Measurements from ENCODE around the gene KLK12. TPM values are rescaled to one million over a fixed set of nuclear protein-coding genes. Genes with fewer than 3 reads are reported as not detected.

The KLK12 gene
- total and polyA plus RNA-seq, 2 of the 13 experiments (the other 11 are each of a cell fraction or from before 2014, with no cell fraction given) = not detected

DNA sequence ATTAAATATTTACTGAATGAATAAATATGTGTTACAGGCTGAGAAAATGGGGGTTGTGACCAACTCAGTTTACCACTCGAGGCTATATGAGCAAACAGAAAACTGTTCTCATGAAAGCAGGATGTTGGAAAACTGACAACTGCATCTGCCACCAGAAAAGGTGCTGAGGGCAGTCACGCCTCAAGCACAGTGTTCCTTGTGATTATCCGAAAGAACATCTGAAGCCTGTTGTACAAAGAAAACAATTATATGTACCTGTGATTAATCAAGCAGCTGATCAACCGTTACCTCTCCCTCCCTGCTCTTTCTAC, 36.2 kb upstream of the KLK12 start (continued):
- TF ChIP-seq, protein P1, sequence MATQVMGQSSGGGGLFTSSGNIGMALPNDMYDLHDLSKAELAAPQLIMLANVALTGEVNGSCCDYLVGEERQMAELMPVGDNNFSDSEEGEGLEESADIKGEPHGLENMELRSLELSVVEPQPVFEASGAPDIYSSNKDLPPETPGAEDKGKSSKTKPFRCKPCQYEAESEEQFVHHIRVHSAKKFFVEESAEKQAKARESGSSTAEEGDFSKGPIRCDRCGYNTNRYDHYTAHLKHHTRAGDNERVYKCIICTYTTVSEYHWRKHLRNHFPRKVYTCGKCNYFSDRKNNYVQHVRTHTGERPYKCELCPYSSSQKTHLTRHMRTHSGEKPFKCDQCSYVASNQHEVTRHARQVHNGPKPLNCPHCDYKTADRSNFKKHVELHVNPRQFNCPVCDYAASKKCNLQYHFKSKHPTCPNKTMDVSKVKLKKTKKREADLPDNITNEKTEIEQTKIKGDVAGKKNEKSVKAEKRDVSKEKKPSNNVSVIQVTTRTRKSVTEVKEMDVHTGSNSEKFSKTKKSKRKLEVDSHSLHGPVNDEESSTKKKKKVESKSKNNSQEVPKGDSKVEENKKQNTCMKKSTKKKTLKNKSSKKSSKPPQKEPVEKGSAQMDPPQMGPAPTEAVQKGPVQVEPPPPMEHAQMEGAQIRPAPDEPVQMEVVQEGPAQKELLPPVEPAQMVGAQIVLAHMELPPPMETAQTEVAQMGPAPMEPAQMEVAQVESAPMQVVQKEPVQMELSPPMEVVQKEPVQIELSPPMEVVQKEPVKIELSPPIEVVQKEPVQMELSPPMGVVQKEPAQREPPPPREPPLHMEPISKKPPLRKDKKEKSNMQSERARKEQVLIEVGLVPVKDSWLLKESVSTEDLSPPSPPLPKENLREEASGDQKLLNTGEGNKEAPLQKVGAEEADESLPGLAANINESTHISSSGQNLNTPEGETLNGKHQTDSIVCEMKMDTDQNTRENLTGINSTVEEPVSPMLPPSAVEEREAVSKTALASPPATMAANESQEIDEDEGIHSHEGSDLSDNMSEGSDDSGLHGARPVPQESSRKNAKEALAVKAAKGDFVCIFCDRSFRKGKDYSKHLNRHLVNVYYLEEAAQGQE (IDR thresholded peaks at IDR 0.05; ENCODE audit: borderline replicate concordance in 1 of 2, low read depth in 1 of 2, low read length in 2 of 2) = no peak
- TF ChIP-seq SETDB1 (CRISPR knock-in tag; IDR thresholded peaks at IDR 0.05; ENCODE audit: borderline replicate concordance) (no peak), ELF4 (CRISPR knock-in tag; IDR thresholded peaks at IDR 0.05; ENCODE audit: borderline replicate concordance) (no peak), AKAP8 (CRISPR knock-in tag; IDR thresholded peaks at IDR 0.05) (no peak), ZNF879 (CRISPR knock-in tag; IDR thresholded peaks at IDR 0.05) (no peak), DMTF1 (CRISPR knock-in tag; IDR thresholded peaks at IDR 0.05) (no peak), ZNF770 (CRISPR knock-in tag; IDR thresholded peaks at IDR 0.05) (no peak), ZNF225 (CRISPR knock-in tag; IDR thresholded peaks at IDR 0.05) (no peak), RFX5 (IDR thresholded peaks at IDR 0.05; ENCODE audit: low read depth, low read length) (no peak)
- TF ChIP-seq, protein P2, sequence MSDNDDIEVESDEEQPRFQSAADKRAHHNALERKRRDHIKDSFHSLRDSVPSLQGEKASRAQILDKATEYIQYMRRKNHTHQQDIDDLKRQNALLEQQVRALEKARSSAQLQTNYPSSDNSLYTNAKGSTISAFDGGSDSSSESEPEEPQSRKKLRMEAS (IDR thresholded peaks at IDR 0.05) = no peak

Data from HepG2 (cell line).